Measurements from ENCODE around the gene NT5DC2. TPM values are rescaled to one million over a fixed set of nuclear protein-coding genes. Genes with fewer than 3 reads are reported as not detected.
"Not testable (repeated sequence)": the region's sequence is repeated elsewhere in the genome, so short reads cannot be mapped to it uniquely, and the experiment has no call there.

Gene NT5DC2
- total RNA-seq, 1 donor from 2014 or later = 27.7 TPM

- DNase-seq (ENCODE audit: low read depth) = no peak
Measured at GRCh38 chr3:52537165-52537620, 3.5 kb upstream of the NT5DC2 start.

- peak; percentile 93 for DNase-seq (ENCODE audit: low read depth)
Measured at GRCh38 chr3:52536369-52537164, 2.9 kb upstream of the NT5DC2 start, which contains the start of gene UQCC5. TSS of gene UQCC5 (plus strand) at chr3:52536605. CDS start at chr3:52536756, 151 bp downstream.

DNA sequence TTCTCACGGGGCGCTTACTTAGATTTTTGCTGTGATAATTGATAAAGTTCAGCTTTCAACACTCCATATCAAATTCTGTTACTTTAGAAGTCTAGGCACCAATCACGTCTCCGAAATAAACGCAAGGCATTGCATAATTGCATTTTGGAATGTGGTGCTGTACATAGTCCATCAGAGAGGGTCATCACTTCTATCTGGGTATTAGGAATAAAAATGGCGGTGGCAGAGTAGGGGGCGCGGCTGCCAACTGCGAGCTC is 2.4 kb upstream of the NT5DC2 start:
- no peak for DNase-seq (ENCODE audit: low read depth)

GRCh38 chr3:52535411-52536111 is 1.9 kb upstream of the NT5DC2 start:
- no peak for DNase-seq (ENCODE audit: low read depth)

DNA sequence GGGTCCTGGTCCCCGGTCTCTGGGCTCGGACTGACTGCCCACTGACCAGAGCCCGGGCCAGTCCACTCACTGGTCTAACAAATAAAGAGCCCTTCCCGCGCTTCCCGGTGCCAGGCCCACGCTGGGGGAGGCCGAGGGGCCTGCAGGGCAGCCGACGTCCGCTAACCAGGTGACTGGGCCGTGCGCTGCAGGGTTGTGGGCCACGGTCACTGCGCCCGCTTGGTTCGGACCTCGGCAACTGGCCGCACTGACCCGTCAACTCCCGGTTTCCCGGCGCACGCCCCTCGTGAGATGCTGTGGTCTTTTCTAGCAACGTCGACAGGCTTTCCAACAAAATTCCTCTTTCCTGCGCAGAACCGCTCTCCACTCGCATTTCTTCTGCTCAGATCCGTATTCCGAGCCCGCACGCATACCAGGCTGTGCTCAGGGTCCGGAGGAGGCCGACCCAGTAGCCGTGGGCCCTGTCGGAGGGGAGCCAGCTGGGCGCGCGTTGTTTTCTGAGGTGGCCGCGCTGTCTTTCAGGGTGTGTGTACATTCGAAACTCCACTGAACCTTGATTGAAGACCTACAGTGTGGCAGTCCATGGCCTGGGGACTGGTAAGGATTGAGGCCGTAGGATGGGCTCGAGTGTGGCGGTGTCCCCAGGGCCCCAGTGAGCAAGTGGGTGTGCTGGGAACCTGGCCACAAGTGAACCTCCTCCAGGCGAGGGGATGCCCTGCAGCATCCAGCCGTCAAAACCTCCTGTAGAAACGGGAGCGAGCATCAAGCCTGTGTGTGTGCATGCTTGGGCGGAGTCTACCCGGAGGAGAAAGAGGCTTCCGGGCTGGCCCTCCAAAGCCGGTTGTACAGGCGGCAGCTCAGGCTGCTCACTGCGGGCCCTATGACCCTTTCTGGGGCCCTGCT is 875 bp upstream of the NT5DC2 start:
- DNase-seq (ENCODE audit: low read depth) = no peak

DNA sequence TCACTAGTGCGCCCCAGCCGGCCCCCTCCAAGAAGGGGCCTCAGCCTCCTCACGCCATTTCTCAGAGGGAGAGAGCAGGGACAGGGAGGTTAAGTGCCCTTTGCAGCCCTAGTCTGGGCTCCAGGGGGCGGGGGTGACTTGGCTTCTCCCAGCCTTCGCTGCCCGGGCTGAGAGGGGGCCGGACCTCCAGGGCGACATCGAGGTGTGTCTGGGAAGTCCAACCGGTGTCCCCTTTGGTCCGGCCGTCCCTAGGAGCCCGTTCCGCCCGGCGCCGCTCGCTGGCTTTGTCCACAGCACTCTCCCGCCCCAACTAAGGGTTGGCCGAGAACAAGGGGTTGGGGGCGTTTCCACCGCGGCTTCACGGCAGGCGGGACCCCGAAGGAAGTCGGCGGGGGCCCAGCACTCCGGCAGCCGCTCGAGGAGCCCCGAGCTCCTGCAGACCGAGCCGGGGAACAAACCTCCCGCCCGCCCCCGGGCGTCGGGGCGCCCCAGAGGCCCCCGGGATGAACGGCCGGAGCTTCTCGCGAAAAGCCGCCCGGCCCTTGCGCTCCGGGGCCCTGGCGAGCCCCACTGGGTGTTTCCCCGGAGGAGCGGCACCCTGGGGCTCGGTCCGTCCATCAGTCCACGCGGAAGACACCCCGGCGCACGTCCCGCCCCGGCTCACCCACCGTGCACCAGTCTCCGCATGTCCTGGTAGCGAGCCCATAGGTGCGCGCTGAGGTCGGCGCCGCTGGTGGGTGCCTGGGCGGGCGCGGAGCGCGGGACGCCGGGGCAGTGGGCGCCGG is 627 bp downstream of the NT5DC2 start:
- DNase-seq (ENCODE audit: low read depth) = no peak

DNA sequence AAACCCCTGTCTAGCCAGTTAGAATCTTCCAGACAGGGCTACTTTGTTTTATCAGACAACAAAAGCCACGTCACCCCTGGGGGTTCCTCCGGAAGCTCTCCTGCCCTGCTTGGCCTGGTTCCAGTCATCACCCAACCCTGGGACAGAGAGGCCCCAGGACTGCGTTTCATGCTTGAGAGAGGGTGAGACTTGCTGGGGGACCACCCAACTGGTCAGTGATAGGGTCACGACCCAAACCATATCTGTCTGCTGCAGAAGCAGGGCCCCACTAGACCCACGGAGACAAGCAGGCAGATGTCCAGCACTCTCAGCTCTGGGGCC is 1.2 kb downstream of the NT5DC2 start:
- DNase-seq (ENCODE audit: low read depth) = no peak

DNA sequence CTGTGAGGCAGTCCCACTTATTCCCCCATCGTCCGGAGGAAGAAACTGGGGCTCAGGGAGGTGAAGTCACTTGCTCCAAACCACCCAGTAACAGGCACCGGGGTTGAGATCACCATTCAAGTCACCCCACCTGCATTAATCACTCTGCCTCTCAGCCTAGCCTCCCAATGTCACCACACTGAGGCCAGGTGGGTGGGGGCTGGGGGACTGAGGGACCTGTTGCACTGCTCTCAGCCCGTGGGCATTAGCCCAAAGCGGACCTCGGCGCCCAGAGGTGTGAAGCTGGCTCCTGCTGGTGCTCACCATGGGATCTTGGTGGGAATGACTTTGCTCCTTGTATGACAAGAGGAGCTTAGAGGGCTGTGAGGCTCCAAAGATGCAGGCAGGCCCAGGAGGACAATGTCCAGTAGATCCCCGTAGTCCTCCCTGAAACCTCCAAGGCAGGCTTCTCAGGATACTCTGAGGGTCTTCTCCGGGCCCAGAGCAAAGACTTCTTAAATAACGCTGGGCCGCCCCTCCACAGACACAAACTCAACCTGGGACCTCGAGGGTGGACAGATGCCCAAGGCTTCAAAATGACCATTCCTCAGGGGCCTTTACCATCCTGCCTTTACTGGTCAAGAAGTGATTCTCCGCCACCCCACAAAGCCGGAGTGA is 1.7 kb downstream of the NT5DC2 start:
- no peak for DNase-seq (ENCODE audit: low read depth)

DNA sequence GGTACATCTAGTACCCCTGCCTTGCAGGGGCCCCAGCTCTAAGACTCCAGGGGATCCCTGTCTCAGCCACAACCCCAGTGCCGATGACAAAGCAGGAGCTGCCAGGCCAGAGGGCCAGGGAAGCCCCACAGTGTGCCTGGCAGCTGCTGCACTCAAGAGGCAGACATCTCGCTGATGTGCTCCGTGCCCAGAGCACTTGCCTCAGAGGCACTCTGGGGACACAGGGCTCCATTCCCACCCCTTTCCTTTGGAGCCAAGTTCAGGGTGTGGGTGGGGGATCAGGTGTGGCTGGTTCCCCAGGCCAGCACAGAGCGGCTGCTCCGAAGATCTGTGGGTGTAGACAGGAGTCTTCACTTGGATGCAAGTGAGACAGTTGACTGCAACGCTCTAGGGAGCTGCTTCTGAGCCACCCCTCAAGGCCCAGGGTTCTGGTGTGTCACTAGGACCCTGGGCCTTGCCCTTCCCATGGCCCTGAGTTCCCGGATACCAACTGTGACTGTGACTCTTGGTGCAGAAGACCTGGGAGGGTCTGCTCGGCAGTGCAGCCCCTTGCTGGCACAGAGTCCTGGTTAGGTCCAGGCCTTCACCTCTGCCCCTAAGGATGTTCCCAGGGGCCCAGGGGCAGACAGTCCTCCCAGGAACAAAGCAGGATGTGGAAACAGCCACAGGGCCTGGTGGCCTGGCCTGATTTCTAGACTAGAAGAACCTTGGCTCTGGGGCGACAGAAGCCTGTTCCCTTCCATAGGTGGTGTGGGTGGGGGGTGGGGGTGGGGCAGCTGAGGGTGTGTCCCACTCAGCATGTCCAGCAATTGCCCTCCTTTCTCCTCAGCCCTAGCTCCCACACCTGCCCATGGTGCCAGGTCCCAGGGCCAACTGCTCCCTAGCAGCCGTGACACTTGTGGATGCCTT is 2.5 kb downstream of the NT5DC2 start:
- DNase-seq (ENCODE audit: low read depth) = no peak

DNA sequence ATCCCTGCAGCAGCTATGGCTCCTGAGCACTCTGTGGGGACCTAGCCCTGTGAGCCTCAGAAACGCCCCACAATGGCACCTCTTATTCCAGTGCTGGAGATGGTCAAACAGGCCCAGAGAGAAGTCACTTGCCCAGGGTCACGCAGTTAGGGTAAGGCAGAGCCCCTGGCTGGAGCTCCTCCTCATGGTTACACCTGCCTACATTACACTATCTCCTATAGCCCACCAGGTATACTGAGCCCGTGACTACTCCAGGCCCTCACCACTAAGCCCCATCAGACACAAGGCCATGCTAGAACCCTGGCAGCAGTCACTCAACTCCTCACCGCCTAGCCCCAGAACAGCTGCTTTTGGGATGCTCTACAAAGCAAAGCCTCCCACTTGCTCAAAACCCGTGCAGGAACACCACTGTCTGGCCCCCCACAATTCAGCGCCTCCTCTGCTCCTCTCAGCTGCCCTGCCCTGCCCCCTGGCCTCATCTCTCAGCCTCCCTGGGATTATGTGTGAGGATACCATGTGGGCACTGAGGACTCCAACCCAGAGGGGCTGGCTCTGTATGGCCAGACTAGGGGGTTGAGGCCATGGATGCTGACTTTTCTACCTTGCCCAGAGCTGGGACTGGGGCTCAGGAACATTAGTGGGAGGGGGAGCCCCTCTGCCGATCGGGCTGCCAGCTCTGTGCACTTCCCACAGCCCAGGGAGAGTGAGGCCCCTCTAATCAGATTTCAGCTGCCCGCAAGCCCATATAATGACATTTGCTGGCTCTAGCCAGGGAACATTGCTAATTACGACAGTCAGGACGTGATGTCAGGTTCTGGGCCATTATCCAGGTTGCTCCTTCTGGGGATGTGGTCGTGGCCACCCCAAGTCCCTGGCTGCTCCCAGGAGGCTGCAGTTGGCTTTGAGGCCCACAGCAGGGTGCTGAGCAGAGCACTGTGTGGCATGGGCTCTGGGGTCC is 4.0 kb downstream of the NT5DC2 start:
- DNase-seq (ENCODE audit: low read depth) = no peak

DNA sequence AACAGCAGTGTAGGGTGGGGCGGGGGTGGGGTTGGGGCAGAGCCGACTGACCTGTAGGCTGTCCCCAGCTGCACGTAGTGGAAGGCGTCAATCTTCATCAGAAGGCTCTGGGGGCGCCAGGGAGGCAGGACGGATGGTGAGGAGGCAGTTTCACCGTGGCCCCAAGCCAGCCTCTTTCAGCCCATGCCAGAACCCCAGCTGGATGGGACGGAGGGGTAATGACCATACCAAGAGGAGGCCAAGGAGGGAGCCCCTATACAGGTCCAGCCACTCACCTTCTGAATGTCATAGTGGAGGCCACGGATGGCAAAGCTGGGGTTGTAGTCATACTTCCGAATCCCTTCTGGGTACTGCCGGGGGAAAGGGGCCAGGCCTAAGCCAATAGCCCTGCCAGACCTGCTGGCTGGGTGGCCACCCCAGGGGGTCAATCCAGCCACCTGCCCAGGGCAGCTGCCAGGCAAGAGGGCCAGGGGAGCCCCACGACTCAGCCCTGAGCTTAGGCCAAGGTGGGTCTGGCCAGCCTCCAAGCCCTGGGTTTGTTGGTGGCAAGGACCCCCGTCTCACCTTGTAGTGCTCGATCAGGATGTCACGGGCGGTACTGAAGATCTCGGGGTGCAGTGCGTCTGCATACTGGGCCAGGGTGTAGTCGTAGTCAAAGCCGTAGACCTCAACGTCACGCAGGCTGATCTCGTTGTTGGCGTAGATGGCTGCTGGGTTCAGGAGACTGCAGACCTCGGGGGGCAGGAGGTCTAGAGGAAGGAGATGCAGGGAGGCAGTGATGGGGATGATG is 4.9 kb downstream of the NT5DC2 start:
- DNase-seq (ENCODE audit: low read depth) = no peak

GRCh38 chr3:52527732-52528585 is 5.7 kb downstream of the NT5DC2 start:
- no peak for DNase-seq (ENCODE audit: low read depth)

- peak; percentile 25 for DNase-seq (ENCODE audit: low read depth)
Measured at GRCh38 chr3:52527039-52527731, 6.5 kb downstream of the NT5DC2 start.

DNA sequence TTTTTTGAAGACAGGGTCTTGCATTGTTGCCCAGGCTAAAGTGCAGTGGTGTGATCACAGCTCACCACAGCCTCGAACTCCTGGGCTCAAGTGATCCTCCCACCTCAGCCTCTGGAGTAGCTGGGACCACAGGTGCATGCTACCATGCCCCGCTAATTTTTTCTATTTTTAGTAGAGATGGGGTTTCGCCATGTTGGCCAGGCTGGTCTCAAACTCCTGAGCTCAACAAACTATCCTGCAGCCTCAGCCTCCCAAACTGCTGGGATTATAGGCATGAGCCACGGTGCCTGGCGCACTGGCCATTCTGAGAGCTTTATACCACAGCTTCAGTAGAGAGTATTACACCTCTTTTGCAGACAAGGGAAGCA is 7.0 kb downstream of the NT5DC2 start:
- DNase-seq (ENCODE audit: low read depth) = not testable (repeated sequence)

- peak; percentile 16 for DNase-seq (ENCODE audit: low read depth)
Measured at GRCh38 chr3:52525680-52526561, 7.7 kb downstream of the NT5DC2 start.

Measured in renal cortical epithelial cell (primary cell).